ENCODE data around the gene AGRN. TPM values are rescaled to one million over a fixed set of nuclear protein-coding genes. Genes with fewer than 3 reads are reported as not detected.

The AGRN gene
- polyA plus RNA-seq, 3 donors = 0.06 to 4.7 (median 0.43) TPM

- intact Hi-C loops (cut with micrococcal nuclease) = no loop called here
- H3K4me3 ChIP-seq (replicated peaks in 1 of 3; ENCODE audit: low read depth in 2 of 3, low read length in 3 of 3) = no peak overlapping the region
- H3K9me3 Mint-ChIP-seq = peaks cover 0 to 11% (median 4%) of the 10 kb centered on the region in 7 donors
- 98% methylated on average over 25 of the region's 27 CpGs for WGBS (ENCODE audit: insufficient coverage)
- peaks cover 20 to 32% (median 30%) of the 10 kb centered on the region in 3 donors for H3K27me3 Mint-ChIP-seq (ENCODE audit: low read depth in 3 of 3)
- no peaks in the 10 kb centered on the region for H3K36me3 ChIP-seq (replicated peaks in 1 of 2; ENCODE audit: control insufficient read depth in 1 of 2, insufficient read depth in 2 of 2, low read length in 2 of 2)
- H3K9ac ChIP-seq (ENCODE audit: insufficient read depth, low read length, poor library complexity, severe bottlenecking) = no peak overlapping the region
- peaks cover 18% of the 10 kb centered on the region for H3K4me1 Mint-ChIP-seq
- DNase-seq = no peak
- no peaks in the 10 kb centered on the region for H4K20me1 ChIP-seq (ENCODE audit: insufficient read depth, low read length)
- peaks cover 0 to 2% of the 10 kb centered on the region in 2 donors for H3K36me3 Mint-ChIP-seq
- H3K27me3 ChIP-seq (ENCODE audit: control insufficient read depth in 2 of 2, insufficient read depth in 2 of 2, low read length in 2 of 2) = peaks cover 3 to 19% of the 10 kb centered on the region in 2 donors
- H3K4me3 Mint-ChIP-seq = no peak overlapping the region
- no peak overlapping the region for H3K4me2 ChIP-seq (replicated peaks; ENCODE audit: extremely low read depth, low read length, poor library complexity, severe bottlenecking)
- peaks cover 22 to 23% of the 10 kb centered on the region in 2 donors for H3K4me1 ChIP-seq (ENCODE audit: control insufficient read depth in 1 of 2, insufficient read depth in 2 of 2, low read length in 2 of 2)
- TF ChIP-seq CTCF (IDR thresholded peaks at IDR 0.05) = no peak
- no peak overlapping the region for H3K27ac ChIP-seq (ENCODE audit: low read depth in 1 of 2, low read length in 2 of 2)
- H2AFZ ChIP-seq (ENCODE audit: insufficient read depth, low read depth, low read length, poor library complexity, severe bottlenecking) = no peak overlapping the region
- no peak overlapping the region for H3K27ac Mint-ChIP-seq
- H3K79me2 ChIP-seq (ENCODE audit: insufficient read depth, low read length) = no peaks in the 10 kb centered on the region
- no peaks in the 10 kb centered on the region for H3K9me3 ChIP-seq (replicated peaks in 1 of 2; ENCODE audit: control insufficient read depth in 1 of 2, insufficient read depth in 1 of 2, low read length in 2 of 2)
These were observed 23.5 kb downstream of the AGRN start for GRCh38 chr1:1043411-1043810.

GRCh38 chr1:1043921-1044320 lies 24.0 kb downstream of the AGRN start:
- Mint-ChIP-seq H3K4me1 (peaks cover 13% of the 10 kb centered on the region), H3K9me3 (peaks cover 0 to 11% (median 4%) of the 10 kb centered on the region in 7 donors), H3K36me3 (peaks cover 0 to 2% of the 10 kb centered on the region in 2 donors), H3K4me3 (no peak overlapping the region), H3K27me3 (ENCODE audit: low read depth in 3 of 3) (peaks cover 16 to 27% (median 25%) of the 10 kb centered on the region in 3 donors), H3K27ac (no peak overlapping the region)
- peaks cover 17 to 18% of the 10 kb centered on the region in 2 donors for H3K4me1 ChIP-seq (ENCODE audit: control insufficient read depth in 1 of 2, insufficient read depth in 2 of 2, low read length in 2 of 2)
- no peak for DNase-seq
- H4K20me1 ChIP-seq (ENCODE audit: insufficient read depth, low read length) = no peaks in the 10 kb centered on the region
- H3K79me2 ChIP-seq (ENCODE audit: insufficient read depth, low read length) = no peaks in the 10 kb centered on the region
- WGBS (ENCODE audit: insufficient coverage) = 97% methylated on average over 33 of the region's 33 CpGs
- H3K9me3 ChIP-seq (replicated peaks in 1 of 2; ENCODE audit: control insufficient read depth in 1 of 2, insufficient read depth in 1 of 2, low read length in 2 of 2) = no peaks in the 10 kb centered on the region
- no peak overlapping the region for H3K9ac ChIP-seq (ENCODE audit: insufficient read depth, low read length, poor library complexity, severe bottlenecking)
- no peak overlapping the region for H3K27ac ChIP-seq (ENCODE audit: low read depth in 1 of 2, low read length in 2 of 2)
- no peaks in the 10 kb centered on the region for H3K36me3 ChIP-seq (replicated peaks in 1 of 2; ENCODE audit: control insufficient read depth in 1 of 2, insufficient read depth in 2 of 2, low read length in 2 of 2)
- TF ChIP-seq CTCF (IDR thresholded peaks at IDR 0.05) = no peak
- H3K27me3 ChIP-seq (ENCODE audit: control insufficient read depth in 2 of 2, insufficient read depth in 2 of 2, low read length in 2 of 2) = peaks cover 3 to 16% of the 10 kb centered on the region in 2 donors
- no peak overlapping the region for H3K4me2 ChIP-seq (replicated peaks; ENCODE audit: extremely low read depth, low read length, poor library complexity, severe bottlenecking)
- H2AFZ ChIP-seq (ENCODE audit: insufficient read depth, low read depth, low read length, poor library complexity, severe bottlenecking) = no peak overlapping the region
- no peak overlapping the region for H3K4me3 ChIP-seq (replicated peaks in 1 of 3; ENCODE audit: low read depth in 2 of 3, low read length in 3 of 3)
- intact Hi-C loops (cut with micrococcal nuclease) = no loop called here

All from CD14-positive monocyte (primary cell).